Nephron (organoid): ENCODE data around the gene HECTD1.
"Not testable (repeated sequence)": the region's sequence is repeated elsewhere in the genome, so short reads cannot be mapped to it uniquely, and the experiment has no call there.

ENCODE experiments used
- H3K27ac Mint-ChIP-seq, 3 experiments: 2 replicates each; pipeline ENCODE4 v1.8.0; 2020; ENCODE audit warnings: mixed read lengths in 3 of 3, mild to moderate bottlenecking in 2 of 3, moderate library complexity in 1 of 3
- H3K27me3 Mint-ChIP-seq: 2 replicates; pipeline ENCODE4 v1.8.0; 2021; ENCODE audit warnings: low read depth, mild to moderate bottlenecking, moderate library complexity, mixed read lengths
- H3K36me3 Mint-ChIP-seq: 2 replicates; pipeline ENCODE4 v1.8.0; 2020; ENCODE audit warnings: low read depth, mixed read lengths
- H3K4me1 Mint-ChIP-seq: 2 replicates; pipeline ENCODE4 v1.8.0; 2020; ENCODE audit warnings: mixed read lengths
- H3K4me3 Mint-ChIP-seq, 3 experiments: 2 replicates each; pipeline ENCODE4 v1.8.0; 2020; ENCODE audit warnings: mild to moderate bottlenecking in 3 of 3, mixed read lengths in 3 of 3, moderate library complexity in 2 of 3
- H3K9me3 Mint-ChIP-seq: 2 replicates; pipeline ENCODE4 v1.8.0; 2020; ENCODE audit warnings: mixed read lengths
- TF ChIP-seq, protein P1 (sequence below), 3 experiments: fragments of 200-600 bp; sonication (generic); IDR thresholded peaks; one replicate each; pipeline ENCODE4 v1.5.0; 2021; ENCODE audit warnings: antibody characterized with exemption in 3 of 3; ENCODE audit not compliant: unreplicated experiment in 3 of 3

HECTD1 gene

GRCh38 chr14:31092160-31092708, 115.4 kb downstream of the HECTD1 start:
- Mint-ChIP-seq H3K4me1 (peaks cover 19% of the 10 kb centered on the region), H3K9me3 (no peaks in the 10 kb centered on the region), H3K36me3 (peaks cover 9% of the 10 kb centered on the region), H3K27me3 (no peaks in the 10 kb centered on the region), H3K4me3 (no peak overlapping the region), H3K27ac (no peak overlapping the region)
- TF ChIP-seq, protein P1, sequence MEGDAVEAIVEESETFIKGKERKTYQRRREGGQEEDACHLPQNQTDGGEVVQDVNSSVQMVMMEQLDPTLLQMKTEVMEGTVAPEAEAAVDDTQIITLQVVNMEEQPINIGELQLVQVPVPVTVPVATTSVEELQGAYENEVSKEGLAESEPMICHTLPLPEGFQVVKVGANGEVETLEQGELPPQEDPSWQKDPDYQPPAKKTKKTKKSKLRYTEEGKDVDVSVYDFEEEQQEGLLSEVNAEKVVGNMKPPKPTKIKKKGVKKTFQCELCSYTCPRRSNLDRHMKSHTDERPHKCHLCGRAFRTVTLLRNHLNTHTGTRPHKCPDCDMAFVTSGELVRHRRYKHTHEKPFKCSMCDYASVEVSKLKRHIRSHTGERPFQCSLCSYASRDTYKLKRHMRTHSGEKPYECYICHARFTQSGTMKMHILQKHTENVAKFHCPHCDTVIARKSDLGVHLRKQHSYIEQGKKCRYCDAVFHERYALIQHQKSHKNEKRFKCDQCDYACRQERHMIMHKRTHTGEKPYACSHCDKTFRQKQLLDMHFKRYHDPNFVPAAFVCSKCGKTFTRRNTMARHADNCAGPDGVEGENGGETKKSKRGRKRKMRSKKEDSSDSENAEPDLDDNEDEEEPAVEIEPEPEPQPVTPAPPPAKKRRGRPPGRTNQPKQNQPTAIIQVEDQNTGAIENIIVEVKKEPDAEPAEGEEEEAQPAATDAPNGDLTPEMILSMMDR (IDR thresholded peaks at IDR 0.05; ENCODE audit: unreplicated experiment in 3 of 3), result no peak

DNA sequence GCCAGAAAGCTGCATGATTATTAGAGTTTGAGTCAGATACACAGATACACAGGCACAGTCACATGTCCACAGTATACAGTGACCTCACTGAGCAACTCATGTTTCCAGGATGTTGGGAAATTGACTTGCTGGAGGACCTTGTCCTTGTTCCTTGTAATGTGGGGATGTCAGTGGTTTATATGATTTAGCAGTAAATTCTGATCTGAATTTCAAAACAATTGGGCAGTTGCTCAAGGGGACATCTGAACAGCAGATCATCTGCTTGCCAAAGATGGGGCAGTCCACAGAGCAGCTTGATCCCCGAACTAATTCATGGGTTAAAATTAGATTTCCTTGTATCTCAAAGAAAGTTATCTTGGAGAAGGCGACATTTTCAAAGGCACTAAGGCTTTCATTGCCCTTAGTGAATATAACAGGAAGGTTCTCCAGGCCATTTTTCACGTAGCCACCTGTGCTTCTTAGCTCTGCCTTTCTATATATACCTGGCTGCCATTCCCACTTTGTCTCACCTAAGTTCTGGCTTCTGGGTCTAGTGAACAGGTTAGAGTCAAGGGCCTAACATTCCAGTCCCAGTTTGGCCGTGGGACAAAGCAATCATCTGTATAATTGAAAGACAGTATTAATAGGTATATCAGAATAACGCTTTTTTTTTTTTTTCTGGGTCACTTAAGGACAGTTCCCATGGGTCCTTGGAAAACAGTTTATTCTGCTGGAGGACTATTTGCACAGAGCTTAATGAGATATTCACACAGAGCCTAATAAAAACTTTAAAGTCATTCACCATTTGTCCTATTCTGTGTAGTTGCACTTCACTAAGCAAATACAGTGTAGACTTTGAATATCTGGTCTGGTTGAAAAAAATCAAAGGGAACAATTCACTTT, 116.5 kb downstream of the HECTD1 start:
- peak overlapping the region in 2 of 3 experiments; percentile 16 to 60 for H3K27ac Mint-ChIP-seq
- no peak overlapping the region for H3K4me3 Mint-ChIP-seq
- peaks cover 19% of the 10 kb centered on the region for H3K4me1 Mint-ChIP-seq
- TF ChIP-seq, protein P1 (IDR thresholded peaks at IDR 0.05; ENCODE audit: unreplicated experiment in 3 of 3), result no peak
- no peaks in the 10 kb centered on the region for H3K27me3 Mint-ChIP-seq
- no peaks in the 10 kb centered on the region for H3K9me3 Mint-ChIP-seq
- peaks cover 2% of the 10 kb centered on the region for H3K36me3 Mint-ChIP-seq

DNA sequence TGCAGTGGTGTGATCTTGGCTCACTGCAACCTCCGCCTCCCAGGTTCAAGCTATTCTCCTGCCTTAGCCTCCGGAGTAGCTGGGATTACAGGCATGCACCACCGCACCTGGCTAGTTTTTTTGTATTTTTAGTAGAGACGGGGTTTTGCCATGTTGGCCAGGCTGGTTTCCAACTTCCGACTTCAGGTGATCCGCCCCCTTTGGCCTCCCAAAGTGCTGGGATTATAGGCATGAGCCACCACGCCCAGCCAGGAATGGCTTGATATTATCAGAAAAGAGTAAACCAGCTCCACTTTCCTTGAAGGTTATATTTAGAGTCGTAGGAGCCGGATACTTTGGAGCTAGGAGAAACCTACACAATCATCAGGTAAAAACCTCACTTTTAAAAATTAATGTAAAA, 121.1 kb downstream of the HECTD1 start:
- H3K9me3 Mint-ChIP-seq, H3K36me3 Mint-ChIP-seq, H3K27ac Mint-ChIP-seq, H3K4me3 Mint-ChIP-seq, H3K27me3 Mint-ChIP-seq: not testable (repeated sequence)
- peaks cover 12% of the 10 kb centered on the region for H3K4me1 Mint-ChIP-seq

DNA sequence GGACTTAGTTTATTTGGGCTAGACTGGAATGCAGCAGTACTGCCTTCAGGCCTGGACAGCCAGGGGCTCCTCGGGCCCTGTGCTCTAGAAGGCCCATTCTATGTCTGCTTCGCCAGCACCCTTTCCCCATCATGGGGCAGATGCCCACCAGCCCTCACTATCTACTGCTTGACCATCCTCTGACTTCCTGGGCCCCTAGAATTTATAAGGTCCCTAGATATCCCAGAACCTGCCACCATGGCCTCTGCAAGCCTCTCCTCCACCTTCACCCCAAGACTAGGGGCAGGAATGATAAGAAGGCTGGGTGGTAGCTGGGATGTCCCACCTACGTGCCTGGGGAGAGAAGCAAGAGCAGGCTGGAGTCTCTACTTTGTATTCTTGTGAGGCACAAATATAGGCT, 122.6 kb downstream of the HECTD1 start:
- H3K27ac Mint-ChIP-seq, result no peak overlapping the region
- peaks cover 3% of the 10 kb centered on the region for H3K36me3 Mint-ChIP-seq
- H3K4me3 Mint-ChIP-seq, result no peak overlapping the region
- TF ChIP-seq, protein P1 (IDR thresholded peaks at IDR 0.05; ENCODE audit: unreplicated experiment in 3 of 3), result no peak
- no peaks in the 10 kb centered on the region for H3K9me3 Mint-ChIP-seq
- peaks cover 6% of the 10 kb centered on the region for H3K4me1 Mint-ChIP-seq
- H3K27me3 Mint-ChIP-seq, result no peaks in the 10 kb centered on the region

- Mint-ChIP-seq H3K9me3 (no peaks in the 10 kb centered on the region), H3K4me3 (no peak overlapping the region), H3K36me3 (peaks cover 3% of the 10 kb centered on the region), H3K27me3 (no peaks in the 10 kb centered on the region), H3K27ac (no peak overlapping the region), H3K4me1 (peaks cover 8% of the 10 kb centered on the region)
- TF ChIP-seq, protein P1 (IDR thresholded peaks at IDR 0.05; ENCODE audit: unreplicated experiment in 3 of 3), result no peak
Observed at GRCh38 chr14:31084385-31084784, 123.2 kb downstream of the HECTD1 start.

DNA sequence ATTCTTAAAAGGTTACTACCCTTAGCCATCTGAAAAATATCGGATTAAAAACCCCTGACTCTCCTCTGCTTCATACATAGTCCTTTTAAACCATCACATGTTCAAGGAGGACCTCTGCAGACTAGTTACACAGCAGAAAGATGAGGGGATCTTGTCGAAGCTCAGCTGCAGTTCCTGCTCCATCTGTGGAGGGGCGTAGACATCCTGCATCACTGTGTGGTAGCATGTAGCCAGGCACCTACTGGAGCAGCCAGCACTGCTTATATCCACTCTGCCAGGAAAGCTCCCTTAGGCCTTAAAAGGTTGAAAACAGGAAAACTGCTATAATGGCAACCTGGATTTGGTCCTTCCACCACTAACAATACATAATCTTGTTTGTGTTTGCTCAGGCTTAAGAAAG, 123.8 kb downstream of the HECTD1 start:
- H3K27ac Mint-ChIP-seq, result no peak overlapping the region
- peaks cover 14% of the 10 kb centered on the region for H3K4me1 Mint-ChIP-seq
- no peaks in the 10 kb centered on the region for H3K9me3 Mint-ChIP-seq
- H3K27me3 Mint-ChIP-seq, result no peaks in the 10 kb centered on the region
- TF ChIP-seq, protein P1 (IDR thresholded peaks at IDR 0.05; ENCODE audit: unreplicated experiment in 3 of 3), result no peak
- H3K36me3 Mint-ChIP-seq, result peaks cover 3% of the 10 kb centered on the region
- no peak overlapping the region for H3K4me3 Mint-ChIP-seq
